ENCODE results near the gene SHISA4. TPM values are rescaled to one million over a fixed set of nuclear protein-coding genes. Genes with fewer than 3 reads are reported as not detected.
A peak's percentile ranks its signal among the peaks of the same experiment; 100 is the strongest.

The SHISA4 gene
- total RNA-seq, 1 experiment from 2014 or later: 3.0 TPM

GRCh38 chr1:201874672-201875071, 14.0 kb upstream of the SHISA4 start:
- no peaks in the 10 kb centered on the region for H3K4me1 ChIP-seq
- no peak overlapping the region for H3K4me3 ChIP-seq (ENCODE audit: low read depth, low read length)
- Mint-ChIP-seq H3K36me3 (ENCODE audit: insufficient read depth, unreplicated experiment) (peaks cover 95% of the 10 kb centered on the region), H3K9me3 (ENCODE audit: unreplicated experiment) (no peaks in the 10 kb centered on the region), H3K27me3 (ENCODE audit: insufficient read depth, unreplicated experiment) (no peaks in the 10 kb centered on the region), H3K4me3 (ENCODE audit: unreplicated experiment) (no peak overlapping the region), H3K4me1 (ENCODE audit: low read depth, unreplicated experiment) (peaks cover 6% of the 10 kb centered on the region), H3K27ac (ENCODE audit: unreplicated experiment) (no peak overlapping the region)
- no peaks in the 10 kb centered on the region for H3K9me3 ChIP-seq
- intact Hi-C loops (cut with micrococcal nuclease; ENCODE audit: unreplicated experiment): loop anchor here (5.0 kb wide), 1 partner anchor 243 kb away; no protein-coding TSS in a partner anchor
- ChIA-PET CTCF (interaction anchor here (0.6 to 0.9 kb wide), 2 partner anchors 45 to 135 kb away, joined by 3 read pairs; no protein-coding TSS in a partner anchor), POLR2A (no interaction called here)
- BruUV-seq (replicated peaks): no TSS peak
- TF ChIP-seq CTCF (IDR thresholded peaks at IDR 0.05; ENCODE audit: insufficient read depth in 1 of 2, low read depth in 1 of 2, low read length in 1 of 2, severe bottlenecking in 1 of 2, unreplicated experiment in 1 of 2): no peak
- H3K27me3 ChIP-seq (replicated peaks; ENCODE audit: control insufficient read depth, insufficient read depth, low read length): no peaks in the 10 kb centered on the region
- no peak for DNase-seq
- H3K36me3 ChIP-seq (ENCODE audit: control insufficient read depth, insufficient read depth, low read length): peaks cover 2% of the 10 kb centered on the region

- H3K4me3 Mint-ChIP-seq (ENCODE audit: unreplicated experiment): no peak overlapping the region
- POLR2A ChIA-PET: no interaction called here
- no peaks in the 10 kb centered on the region for H3K27me3 Mint-ChIP-seq (ENCODE audit: insufficient read depth, unreplicated experiment)
- H3K9me3 ChIP-seq: no peaks in the 10 kb centered on the region
- H3K9me3 Mint-ChIP-seq (ENCODE audit: unreplicated experiment): no peaks in the 10 kb centered on the region
- no peak overlapping the region for H3K4me3 ChIP-seq (ENCODE audit: low read depth, low read length)
- peaks cover 92% of the 10 kb centered on the region for H3K36me3 Mint-ChIP-seq (ENCODE audit: insufficient read depth, unreplicated experiment)
- H3K36me3 ChIP-seq (ENCODE audit: control insufficient read depth, insufficient read depth, low read length): no peaks in the 10 kb centered on the region; the same call in 1 of the 2 replicates
- DNase-seq: peak in 1 of 2 experiments; percentile 38
- no peak overlapping the region for H3K27ac Mint-ChIP-seq (ENCODE audit: unreplicated experiment)
- BruUV-seq (replicated peaks): TSS peak; percentile 4
- intact Hi-C loops (cut with micrococcal nuclease; ENCODE audit: unreplicated experiment): loop anchor here (5.0 kb wide), 1 partner anchor 241 kb away; no protein-coding TSS in a partner anchor
- peak; percentile 29 to 38 for TF ChIP-seq CTCF (IDR thresholded peaks at IDR 0.05; ENCODE audit: insufficient read depth in 1 of 2, low read depth in 1 of 2, low read length in 1 of 2, severe bottlenecking in 1 of 2, unreplicated experiment in 1 of 2)
- peaks cover 8% of the 10 kb centered on the region for H3K4me1 Mint-ChIP-seq (ENCODE audit: low read depth, unreplicated experiment)
- no peaks in the 10 kb centered on the region for H3K27me3 ChIP-seq (replicated peaks; ENCODE audit: control insufficient read depth, insufficient read depth, low read length)
- CTCF ChIA-PET: no interaction called here
- no peaks in the 10 kb centered on the region for H3K4me1 ChIP-seq
These were observed 12.4 kb upstream of the SHISA4 start for GRCh38 chr1:201876148-201876818.

- no peak overlapping the region for H3K4me3 Mint-ChIP-seq (ENCODE audit: unreplicated experiment)
- POLR2A ChIA-PET: interaction anchor here (1.0 kb wide), 1 partner anchor 73 kb away, joined by 3 read pairs; no protein-coding TSS in a partner anchor
- TF ChIP-seq CTCF (IDR thresholded peaks at IDR 0.05; ENCODE audit: insufficient read depth in 1 of 2, low read depth in 1 of 2, low read length in 1 of 2, severe bottlenecking in 1 of 2, unreplicated experiment in 1 of 2): peak; percentile 58 to 71
- H3K4me1 Mint-ChIP-seq (ENCODE audit: low read depth, unreplicated experiment): peaks cover 14% of the 10 kb centered on the region
- peaks cover 84% of the 10 kb centered on the region for H3K36me3 Mint-ChIP-seq (ENCODE audit: insufficient read depth, unreplicated experiment)
- no peaks in the 10 kb centered on the region; the same call in 1 of the 2 replicates for H3K36me3 ChIP-seq (ENCODE audit: control insufficient read depth, insufficient read depth, low read length)
- CTCF ChIA-PET: interaction anchor here (0.6 to 1.9 kb wide), 12 partner anchors 8 to 245 kb away, joined by 3 to 10 read pairs (median 4); partner anchors contain the start of genes ELF3, GPR37L1 and LMOD1
- peak; percentile 52 to 57 for DNase-seq
- H3K4me3 ChIP-seq (ENCODE audit: low read depth, low read length): no peak overlapping the region
- BruUV-seq (replicated peaks): no TSS peak
- no peak overlapping the region for H3K27ac Mint-ChIP-seq (ENCODE audit: unreplicated experiment)
- H3K27me3 Mint-ChIP-seq (ENCODE audit: insufficient read depth, unreplicated experiment): no peaks in the 10 kb centered on the region
- H3K9me3 Mint-ChIP-seq (ENCODE audit: unreplicated experiment): no peaks in the 10 kb centered on the region
- H3K4me1 ChIP-seq: no peaks in the 10 kb centered on the region
- no peaks in the 10 kb centered on the region for H3K27me3 ChIP-seq (replicated peaks; ENCODE audit: control insufficient read depth, insufficient read depth, low read length)
- no peaks in the 10 kb centered on the region for H3K9me3 ChIP-seq
- intact Hi-C loops (cut with micrococcal nuclease; ENCODE audit: unreplicated experiment): loop anchor here (1.0 to 5.0 kb wide), 3 partner anchors 94 to 257 kb away; no protein-coding TSS in a partner anchor
These were observed 10.8 kb upstream of the SHISA4 start for GRCh38 chr1:201877877-201878401.

Measured in Caco-2 (cell line).